B cell (primary cell): ENCODE data around the gene LRP5. TPM values are rescaled to one million over a fixed set of nuclear protein-coding genes. Genes with fewer than 3 reads are reported as not detected.

ENCODE experiments used
- ATAC-seq: fragments of 200-7000 bp; cut with Tn5 transposase; one replicate; pipeline ENCODE4 v1.10.0; 2021; ENCODE audit warnings: low read depth, mild to moderate bottlenecking, moderate number of reproducible peaks, moderate library complexity
- CTCF ChIA-PET: fragments of 350-600 bp; sonication (Branson Sonifier 250); formaldehyde crosslinking; loops from one replicate; lab custom pipeline; 2021; ENCODE audit warnings: antibody characterized with exemption, inconsistent platforms; lab: Charles Lee
- POLR2A ChIA-PET: fragments of 350-600 bp; sonication (Branson Sonifier 250); formaldehyde crosslinking; loops from one replicate; lab custom pipeline; 2021; ENCODE audit warnings: antibody characterized with exemption; lab: Charles Lee
- DNase-seq: peaks from one replicate; pipeline ENCODE4 v3.0.0; 2013
- H2AFZ ChIP-seq: 2 replicates; pipeline ENCODE4 v1.6.1; 2012; ENCODE audit warnings: mild to moderate bottlenecking, low read depth, low read length; ENCODE audit not compliant: insufficient read depth, poor library complexity, severe bottlenecking
- H3K27ac ChIP-seq, 2 donors: 1 replicate in 1 of 2; 2 replicates in 1 of 2; pipeline ENCODE4 v1.5.1; 2012 to 2013; ENCODE audit warnings: low read length in 2 of 2, mild to moderate bottlenecking in 2 of 2, moderate library complexity in 1 of 2
- H3K27me3 ChIP-seq, 4 experiments: fragments of 200-600 bp in 1 of 4; sonication (generic) in 1 of 4; replicated peaks in 1 of 4; 1 replicate in 2 of 4; 2 replicates in 2 of 4; pipeline versions ENCODE4 v1.6.1 to v1.7.0; 2013 to 2016; ENCODE audit warnings: low read length in 3 of 4, mild to moderate bottlenecking in 2 of 4, mixed read lengths in 1 of 4, moderate library complexity in 1 of 4; ENCODE audit not compliant: insufficient read depth in 4 of 4, control insufficient read depth in 3 of 4; ENCODE audit errors: control extremely low read depth in 1 of 4
- H3K36me3 ChIP-seq, 2 experiments: replicated peaks in 1 of 2; 1 replicate in 1 of 2; 2 replicates in 1 of 2; pipeline versions ENCODE4 v1.6.1 to v1.7.1; 2013; ENCODE audit warnings: low read length in 1 of 2; ENCODE audit not compliant: insufficient read depth in 2 of 2, control insufficient read depth in 1 of 2; ENCODE audit errors: control extremely low read depth in 1 of 2, extremely low read depth in 1 of 2
- H3K4me1 ChIP-seq, 2 donors: fragments of 200-600 bp in 1 of 2; sonication (generic) in 1 of 2; 1 replicate in 1 of 2; 2 replicates in 1 of 2; pipeline versions ENCODE4 v1.5.1 to v1.6.1; 2013 to 2017; ENCODE audit warnings: low read length in 2 of 2; ENCODE audit not compliant: control insufficient read depth in 2 of 2, insufficient read depth in 2 of 2
- H3K4me2 ChIP-seq: replicated peaks from 2 replicates; pipeline ENCODE3; 2012; ENCODE audit warnings: mild to moderate bottlenecking, low read depth, low read length; ENCODE audit not compliant: poor library complexity, severe bottlenecking
- H3K4me3 ChIP-seq, 5 experiments: fragments of 200-600 bp in 1 of 5; sonication (generic) in 1 of 5; 1 replicate in 3 of 5; 2 replicates in 2 of 5; pipeline versions ENCODE4 v1.5.1 to v1.7.0; 2011 to 2016; ENCODE audit warnings: low read length in 4 of 5, mild to moderate bottlenecking in 4 of 5, low read depth in 2 of 5, control low read depth in 1 of 5, moderate library complexity in 1 of 5; ENCODE audit not compliant: insufficient read depth in 1 of 5; ENCODE audit errors: control extremely low read depth in 1 of 5, extremely low read depth in 1 of 5
- H3K79me2 ChIP-seq: fragments of 200-600 bp; sonication (generic); one replicate; pipeline ENCODE4 v1.6.0; 2016; ENCODE audit warnings: low read length; ENCODE audit not compliant: control insufficient read depth, insufficient read depth
- H3K9ac ChIP-seq: fragments of 200-600 bp; sonication (generic); 2 replicates; pipeline ENCODE4 v1.6.1; 2017; ENCODE audit warnings: mild to moderate bottlenecking, low read length, moderate library complexity
- H3K9me3 ChIP-seq, 3 donors: one replicate each; pipeline versions ENCODE4 v1.6.1 to v1.7.1; 2013; ENCODE audit warnings: low read length in 2 of 3; ENCODE audit not compliant: control insufficient read depth in 2 of 3, insufficient read depth in 1 of 3; ENCODE audit errors: control extremely low read depth in 1 of 3
- H4K20me1 ChIP-seq: 2 replicates; pipeline ENCODE4 v1.6.0; 2012; ENCODE audit warnings: mild to moderate bottlenecking, low read length; ENCODE audit not compliant: insufficient read depth, control insufficient read depth, poor library complexity, severe bottlenecking
- H3K27ac Mint-ChIP-seq: one replicate; pipeline ENCODE4 v1.8.0; 2021; ENCODE audit warnings: mixed read lengths
- H3K27me3 Mint-ChIP-seq: one replicate; pipeline ENCODE4 v1.8.0; 2021; ENCODE audit warnings: mixed read lengths
- H3K4me1 Mint-ChIP-seq: one replicate; pipeline ENCODE4 v1.8.0; 2021; ENCODE audit warnings: mixed read lengths
- H3K4me3 Mint-ChIP-seq: one replicate; pipeline ENCODE4 v1.8.0; 2021; ENCODE audit warnings: mixed read lengths
- H3K9me3 Mint-ChIP-seq: one replicate; pipeline ENCODE4 v1.8.0; 2022; ENCODE audit warnings: mixed read lengths; ENCODE audit not compliant: insufficient read depth
- EZH2 ChIP-seq: IDR thresholded peaks from 2 replicates; pipeline ENCODE4 v1.6.1; 2012; ENCODE audit warnings: borderline replicate concordance, low read depth, mild to moderate bottlenecking, moderate library complexity, low read length; ENCODE audit not compliant: insufficient read depth, poor library complexity, severe bottlenecking
- WGBS: methylation state at CpG from one replicate; pipeline ENCODE4 v1.1.5; 2013; ENCODE audit warnings: missing lambda C conversion rate; ENCODE audit not compliant: insufficient coverage; 5-methylcytosine and 5-hydroxymethylcytosine counted together
- intact Hi-C: fragments of 100-400 bp; cut with micrococcal nuclease; formaldehyde crosslinking; loops from one replicate; pipeline ENCODE4 v1.10.0; 2022
- polyA plus RNA-seq: library from polyadenylated mRNA; depleted of rRNA; stranded (reverse); fragments of >200 nt; gene quantifications from 2 replicates; pipeline ENCODE4 v1.2.3, GENCODE V29; 2012
- total RNA-seq, 2 donors: library from RNA; stranded (reverse); fragments of 120-200 nt in 1 of 2; gene quantifications; 1 replicate in 1 of 2; 2 replicates in 1 of 2; pipeline versions ENCODE4 v1.2.3 to v1.2.4, GENCODE V29; 2013 to 2022
- TF ChIP-seq, protein P1 (sequence below): fragments of 200-600 bp; IDR thresholded peaks from one replicate; pipeline ENCODE4 v1.8.0; 2022; ENCODE audit warnings: antibody characterized with exemption, mild to moderate bottlenecking

LRP5 gene
- total and polyA plus RNA-seq, 2 donors (not counting 1 experiment from before 2014, with no cell fraction given) = 2.4 to 13.9 TPM

DNA sequence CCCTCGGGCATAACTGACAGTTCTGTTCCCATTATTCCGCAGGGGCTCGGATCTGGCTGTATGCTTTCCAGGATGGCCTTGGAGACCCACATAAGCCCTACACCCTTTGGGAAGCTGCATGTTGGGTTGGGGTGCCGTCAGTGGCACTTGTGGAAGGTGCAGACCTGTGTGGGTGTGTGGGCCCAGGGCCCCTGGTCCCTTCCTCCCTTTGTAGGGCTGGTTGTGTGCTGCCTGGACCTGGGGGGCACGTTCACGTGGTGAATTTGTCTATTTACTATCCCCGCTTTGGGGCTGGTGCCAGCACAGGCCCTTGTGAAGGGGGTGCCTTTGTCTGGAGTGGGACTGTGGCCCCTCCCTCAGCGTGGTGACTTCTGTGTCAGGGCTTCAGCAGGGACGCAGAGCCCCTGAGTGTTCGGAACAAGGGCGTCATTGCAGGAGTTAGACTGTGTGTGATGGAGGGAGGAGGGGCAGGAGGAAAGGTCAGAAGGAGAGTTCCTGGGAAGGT lies 133.2 kb downstream of the LRP5 start:
- Histone ChIP-seq H3K4me1 (peaks cover 16 to 29% of the 10 kb centered on the region in 2 donors), H3K4me3 (no peak overlapping the region), H4K20me1 (no peaks in the 10 kb centered on the region), H3K27ac (no peak overlapping the region), H3K9ac (no peak overlapping the region), H3K4me2 (no peak overlapping the region), H3K79me2 (no peaks in the 10 kb centered on the region), H3K27me3 (no peaks in the 10 kb centered on the region), H3K9me3 (no peaks in the 10 kb centered on the region), H3K36me3 (no peaks in the 10 kb centered on the region), H2AFZ (no peak overlapping the region)
- Mint-ChIP-seq H3K9me3 (no peaks in the 10 kb centered on the region), H3K27me3 (no peaks in the 10 kb centered on the region), H3K4me3 (no peak overlapping the region), H3K4me1 (peaks cover 26% of the 10 kb centered on the region), H3K27ac (no peak overlapping the region)
- TF ChIP-seq EZH2 = no peak
- TF ChIP-seq, protein P1, sequence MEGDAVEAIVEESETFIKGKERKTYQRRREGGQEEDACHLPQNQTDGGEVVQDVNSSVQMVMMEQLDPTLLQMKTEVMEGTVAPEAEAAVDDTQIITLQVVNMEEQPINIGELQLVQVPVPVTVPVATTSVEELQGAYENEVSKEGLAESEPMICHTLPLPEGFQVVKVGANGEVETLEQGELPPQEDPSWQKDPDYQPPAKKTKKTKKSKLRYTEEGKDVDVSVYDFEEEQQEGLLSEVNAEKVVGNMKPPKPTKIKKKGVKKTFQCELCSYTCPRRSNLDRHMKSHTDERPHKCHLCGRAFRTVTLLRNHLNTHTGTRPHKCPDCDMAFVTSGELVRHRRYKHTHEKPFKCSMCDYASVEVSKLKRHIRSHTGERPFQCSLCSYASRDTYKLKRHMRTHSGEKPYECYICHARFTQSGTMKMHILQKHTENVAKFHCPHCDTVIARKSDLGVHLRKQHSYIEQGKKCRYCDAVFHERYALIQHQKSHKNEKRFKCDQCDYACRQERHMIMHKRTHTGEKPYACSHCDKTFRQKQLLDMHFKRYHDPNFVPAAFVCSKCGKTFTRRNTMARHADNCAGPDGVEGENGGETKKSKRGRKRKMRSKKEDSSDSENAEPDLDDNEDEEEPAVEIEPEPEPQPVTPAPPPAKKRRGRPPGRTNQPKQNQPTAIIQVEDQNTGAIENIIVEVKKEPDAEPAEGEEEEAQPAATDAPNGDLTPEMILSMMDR = no peak
- intact Hi-C loops = loop anchor here (10.0 kb wide), 1 partner anchor 441 kb away; the partner anchor contains the start of gene UNC93B1
- 94% methylated on average over 8 of the region's 11 CpGs for WGBS
- ChIA-PET POLR2A (no interaction called here), CTCF (no interaction called here)
- DNase-seq (no peak), ATAC-seq (no peak)

DNA sequence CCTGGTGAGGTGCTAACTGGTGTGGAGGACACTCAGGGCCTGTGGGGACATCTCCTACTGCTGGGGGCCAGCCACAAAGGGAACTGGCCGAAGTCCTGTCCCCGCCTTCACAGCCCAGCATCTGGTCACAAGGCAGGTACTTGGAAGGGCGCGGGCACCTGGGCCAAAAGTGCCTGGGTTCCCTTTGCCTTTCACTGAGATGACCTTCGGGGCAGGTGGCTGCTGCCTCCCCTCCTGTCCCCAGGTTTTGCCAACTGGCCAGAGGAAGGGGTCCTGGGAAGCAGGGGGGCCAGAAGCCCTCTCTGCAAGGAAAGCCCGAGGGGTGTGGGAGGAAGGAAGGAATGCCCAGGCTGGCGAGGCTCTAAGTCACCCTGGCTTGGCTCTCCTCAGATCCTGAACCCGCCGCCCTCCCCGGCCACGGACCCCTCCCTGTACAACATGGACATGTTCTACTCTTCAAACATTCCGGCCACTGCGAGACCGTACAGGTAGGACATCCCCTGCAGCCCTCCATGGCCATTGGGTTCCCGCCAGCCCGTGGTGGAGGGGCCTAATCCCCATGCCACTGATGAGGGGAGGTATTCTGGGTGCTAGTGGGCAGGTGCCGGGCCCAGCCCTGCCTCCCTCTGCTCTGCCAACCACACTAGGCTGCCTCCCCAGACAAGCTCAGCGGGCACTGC lies 133.8 kb downstream of the LRP5 start:
- H3K27ac Mint-ChIP-seq = no peak overlapping the region
- ATAC-seq = no peak
- H3K4me3 ChIP-seq = no peak overlapping the region
- intact Hi-C loops = loop anchor here (10.0 kb wide), 1 partner anchor 441 kb away; the partner anchor contains the start of gene UNC93B1
- H3K9me3 ChIP-seq = no peaks in the 10 kb centered on the region
- ChIA-PET CTCF (interaction anchor here (0.6 to 2.0 kb wide), 6 partner anchors 13 to 426 kb away, joined by 3 to 9 read pairs (median 5); no protein-coding TSS in a partner anchor), POLR2A (no interaction called here)
- H3K27me3 Mint-ChIP-seq = no peaks in the 10 kb centered on the region
- no peak overlapping the region for H2AFZ ChIP-seq
- no peak overlapping the region for H3K4me3 Mint-ChIP-seq
- peaks cover 21% of the 10 kb centered on the region for H3K4me1 Mint-ChIP-seq
- H3K27ac ChIP-seq = no peak overlapping the region
- H3K36me3 ChIP-seq = no peaks in the 10 kb centered on the region
- H3K27me3 ChIP-seq = no peaks in the 10 kb centered on the region
- no peak overlapping the region for H3K9ac ChIP-seq
- H4K20me1 ChIP-seq = no peaks in the 10 kb centered on the region
- H3K79me2 ChIP-seq = no peaks in the 10 kb centered on the region
- H3K4me2 ChIP-seq = no peak overlapping the region
- 95% methylated on average over 10 of the region's 18 CpGs for WGBS
- no peaks in the 10 kb centered on the region for H3K9me3 Mint-ChIP-seq
- no peak for DNase-seq
- TF ChIP-seq, protein P1 = no peak
- no peak for TF ChIP-seq EZH2
- peaks cover 15 to 23% of the 10 kb centered on the region in 2 donors for H3K4me1 ChIP-seq
